HG02798 (cell line): Measurements from ENCODE around the gene PGS1.

Experiments
- ATAC-seq: cut with Tn5 transposase; IDR thresholded peaks from one replicate; pipeline ENCODE4 v1.9.1; 2021; ENCODE audit warnings: mild to moderate bottlenecking; ENCODE audit not compliant: unreplicated experiment, poor library complexity

PGS1 gene

DNA sequence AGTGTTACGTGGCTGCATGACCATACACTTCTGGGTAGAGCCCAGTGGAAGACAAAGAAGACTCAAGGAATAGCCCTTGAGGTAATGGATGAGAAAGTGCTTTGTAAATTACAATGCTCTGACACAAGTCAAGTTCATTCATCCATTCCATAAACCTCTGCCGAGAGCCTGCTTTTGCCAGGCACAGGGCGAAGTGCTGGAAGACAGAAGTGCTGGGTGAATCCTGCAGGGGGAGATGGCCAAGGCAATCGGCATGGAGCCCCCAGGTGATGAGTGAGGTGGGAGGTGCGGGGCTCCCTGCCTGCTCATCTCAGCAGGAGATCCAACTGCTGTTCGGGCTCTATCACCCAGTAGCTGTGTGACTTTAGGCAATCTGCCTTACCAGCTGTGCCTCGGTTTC is 15.8 kb upstream of the PGS1 start:
- ATAC-seq = no peak

DNA sequence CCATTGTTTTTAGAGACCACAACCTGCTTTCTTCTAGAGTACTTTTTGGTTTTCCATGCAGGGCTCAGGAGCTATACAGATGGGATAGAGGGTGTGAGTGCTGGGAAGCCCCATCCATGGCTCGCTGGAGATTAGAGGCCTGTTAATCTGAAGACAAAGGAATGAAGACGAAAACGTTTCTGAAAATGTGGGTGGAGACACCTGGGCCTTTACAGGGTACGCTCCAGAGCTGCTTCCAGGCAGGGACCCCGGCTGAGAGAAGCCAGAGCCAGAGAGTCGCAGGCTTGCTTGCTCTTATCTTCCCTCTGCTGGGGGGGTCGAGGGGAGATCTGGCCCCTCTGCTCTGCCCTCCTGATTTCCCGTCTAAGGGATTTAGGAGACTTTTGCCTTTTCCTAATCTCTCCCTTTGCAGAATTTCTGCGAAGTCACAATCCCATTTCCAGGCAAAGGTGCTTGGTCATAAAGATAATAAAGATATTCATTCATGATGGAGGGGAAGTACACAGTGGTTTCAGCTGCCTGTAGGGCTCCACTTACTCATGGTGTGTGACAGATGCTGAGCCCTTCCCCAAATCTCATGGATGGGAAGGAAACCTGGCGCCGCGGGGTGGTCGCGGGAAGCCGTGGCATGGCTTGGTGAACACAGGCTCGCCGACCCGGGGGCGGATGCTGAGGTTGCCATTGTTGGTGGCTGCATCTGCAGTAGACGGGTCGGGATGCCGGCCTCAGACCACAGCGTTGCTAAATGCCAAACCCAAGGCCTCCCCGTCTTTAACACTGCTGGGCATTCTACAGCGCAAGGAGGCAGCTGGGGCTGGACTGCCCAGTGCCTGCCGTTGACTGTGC is 13.8 kb upstream of the PGS1 start:
- ATAC-seq = no peak

DNA sequence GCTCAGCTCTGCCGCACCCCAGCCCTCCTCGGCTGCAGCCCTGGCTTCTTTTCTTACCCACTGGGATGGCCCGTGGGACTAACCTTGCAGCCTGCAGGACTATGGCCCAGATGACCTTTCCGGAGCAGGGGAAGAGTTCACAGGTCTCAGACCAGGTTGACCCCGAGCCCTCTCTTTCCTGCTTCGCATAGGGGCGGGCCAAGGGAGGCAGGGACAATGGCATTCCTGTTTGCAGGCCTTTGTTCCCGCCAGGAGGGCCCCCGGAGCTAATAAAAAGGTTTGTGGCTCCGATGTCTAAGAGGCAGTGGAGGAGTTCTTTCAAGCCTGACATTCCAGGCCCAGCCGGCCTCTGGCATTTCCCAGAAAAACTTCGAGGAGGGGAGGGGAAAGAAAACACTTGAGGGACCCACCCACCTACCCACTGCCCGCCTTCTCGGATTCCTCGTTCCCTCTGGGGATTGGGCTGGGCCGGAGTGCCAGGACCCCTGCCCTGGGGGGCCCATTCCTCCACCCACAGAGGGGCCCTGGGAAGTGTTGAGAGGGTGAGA is 12.8 kb upstream of the PGS1 start:
- no peak for ATAC-seq

DNA sequence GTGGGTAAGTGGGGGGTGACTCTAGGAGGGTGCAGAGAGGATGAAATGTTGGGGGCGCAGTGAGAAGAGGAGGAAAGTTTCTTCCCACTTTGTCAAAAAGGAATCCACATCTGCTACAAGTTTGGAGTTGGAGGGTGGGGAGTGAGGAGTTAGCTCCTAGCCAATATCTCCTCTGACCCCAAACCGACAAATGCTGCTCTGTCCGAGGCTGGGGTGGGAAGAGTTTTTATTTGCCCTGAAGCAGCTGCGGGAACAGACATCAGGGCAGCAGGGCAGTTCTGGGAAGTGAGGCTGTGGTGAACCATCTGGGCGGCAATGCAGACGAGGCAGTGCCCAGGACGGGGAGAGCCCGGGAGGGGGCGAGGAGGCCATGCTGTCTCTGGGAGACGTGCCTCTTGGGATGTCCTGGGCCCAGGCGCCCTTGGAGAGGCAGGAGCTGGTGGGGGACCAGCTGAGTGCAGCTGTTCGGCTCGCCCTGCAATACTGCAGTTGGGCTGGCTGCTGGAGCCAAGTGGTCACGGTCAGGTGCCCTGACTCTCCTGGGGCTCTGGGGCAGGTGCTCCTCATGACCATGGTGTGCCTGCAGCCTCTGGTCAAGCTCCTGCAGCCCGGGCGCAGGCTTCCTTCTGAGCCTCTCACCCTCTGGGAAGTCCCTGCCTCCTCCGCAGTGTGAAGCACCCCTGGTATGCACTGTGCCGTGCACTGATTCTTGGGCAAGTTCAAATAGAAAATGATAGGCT is 12.2 kb upstream of the PGS1 start:
- ATAC-seq = peak; percentile 51

DNA sequence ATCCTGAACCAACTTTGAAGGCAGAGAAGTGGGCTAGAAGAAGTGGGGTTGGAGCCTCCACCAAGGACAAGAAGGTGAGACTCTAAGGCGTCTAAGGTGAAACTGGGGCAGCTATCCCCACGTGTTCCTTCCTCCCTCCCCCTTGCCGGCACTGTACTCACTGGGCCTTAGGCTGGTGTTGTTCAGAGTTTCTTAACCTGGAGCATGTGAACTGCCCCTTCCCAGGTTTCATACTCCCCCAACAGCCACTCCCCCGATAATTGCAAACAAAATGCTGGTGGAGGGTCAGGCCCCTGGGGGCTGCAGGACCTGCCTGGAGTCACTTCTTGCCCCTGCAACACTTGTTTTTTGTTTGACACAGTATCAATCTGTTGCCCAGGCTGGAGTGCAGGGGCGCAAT is 11.3 kb upstream of the PGS1 start:
- ATAC-seq = no peak

DNA sequence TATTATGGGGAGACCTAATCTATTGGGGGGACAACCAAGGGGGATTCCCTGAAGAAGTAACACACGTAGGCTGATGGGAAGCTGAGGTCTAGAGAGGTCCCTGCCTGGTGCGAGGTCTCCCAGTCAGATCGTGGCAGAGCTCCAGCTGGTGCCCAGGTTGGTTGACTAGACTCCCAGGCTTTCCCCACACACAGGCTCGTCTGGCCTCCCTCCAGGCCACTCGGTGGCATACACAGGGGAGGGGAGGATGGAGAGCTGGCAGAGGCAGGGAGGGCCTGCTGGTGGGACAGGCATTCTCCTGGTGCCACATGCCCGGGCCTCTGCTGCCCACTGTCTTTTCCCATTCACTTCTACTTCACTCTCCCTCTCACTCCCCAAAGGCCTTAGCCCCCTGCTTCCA is 10.1 kb upstream of the PGS1 start:
- ATAC-seq = no peak

DNA sequence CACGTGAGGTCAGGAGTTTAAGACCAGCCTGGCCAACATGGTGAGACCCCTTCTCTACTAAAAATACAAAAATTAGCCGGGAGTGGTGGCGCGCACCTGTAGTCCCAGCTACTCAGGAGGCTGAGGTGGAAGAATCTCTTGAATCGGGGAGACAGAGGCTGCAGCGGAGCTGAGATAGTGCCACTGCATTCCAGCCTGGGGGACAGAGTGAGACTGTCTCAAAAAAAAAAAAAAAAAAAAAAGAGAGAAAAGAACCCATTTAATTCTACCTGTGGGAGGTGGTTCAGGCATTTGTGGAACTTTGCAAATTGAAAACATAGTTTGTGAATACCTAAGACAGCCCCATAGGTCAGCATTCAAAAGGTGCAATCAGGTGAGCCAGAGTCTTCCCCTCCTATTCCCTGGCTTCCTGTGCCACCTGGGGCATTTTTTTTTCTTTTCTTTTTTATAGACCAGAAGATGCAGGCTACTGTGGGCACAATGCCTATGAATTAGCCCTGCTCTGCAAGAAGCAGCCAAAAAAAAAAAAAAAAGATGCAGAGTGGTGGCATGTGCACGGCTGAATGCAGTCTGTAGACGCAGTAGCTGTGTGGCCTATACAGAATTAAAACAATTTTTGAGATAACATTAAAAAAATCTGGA is 9.5 kb upstream of the PGS1 start:
- no peak for ATAC-seq

DNA sequence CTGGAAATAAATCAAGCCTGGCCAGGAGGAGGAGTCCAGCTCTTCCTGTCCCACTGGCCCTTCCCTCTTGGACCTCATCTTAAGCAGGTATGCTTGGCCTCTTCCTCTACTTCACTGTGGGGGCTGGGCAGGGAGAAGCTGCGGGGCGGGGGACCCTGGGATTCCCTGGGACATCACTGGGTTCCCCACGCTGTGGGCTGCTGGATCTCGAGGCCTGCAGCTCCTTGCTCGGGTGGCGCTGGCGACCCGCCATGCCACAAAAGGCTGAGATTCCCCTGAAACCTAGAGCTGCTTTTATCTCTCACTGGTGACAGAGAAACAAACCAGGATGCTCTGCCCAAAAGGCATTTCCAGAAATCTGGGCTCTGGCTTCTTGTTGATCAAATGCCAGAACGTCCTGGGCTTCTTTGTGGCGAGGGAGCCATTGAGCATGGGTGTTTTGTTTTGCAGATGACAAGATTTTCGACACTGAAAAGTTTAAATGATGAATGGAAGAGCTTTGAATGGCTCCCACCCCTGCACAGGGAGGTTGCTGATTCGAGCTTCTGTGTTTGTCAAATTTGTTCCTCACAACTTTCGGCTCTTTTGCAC is 8.6 kb upstream of the PGS1 start:
- no peak for ATAC-seq

DNA sequence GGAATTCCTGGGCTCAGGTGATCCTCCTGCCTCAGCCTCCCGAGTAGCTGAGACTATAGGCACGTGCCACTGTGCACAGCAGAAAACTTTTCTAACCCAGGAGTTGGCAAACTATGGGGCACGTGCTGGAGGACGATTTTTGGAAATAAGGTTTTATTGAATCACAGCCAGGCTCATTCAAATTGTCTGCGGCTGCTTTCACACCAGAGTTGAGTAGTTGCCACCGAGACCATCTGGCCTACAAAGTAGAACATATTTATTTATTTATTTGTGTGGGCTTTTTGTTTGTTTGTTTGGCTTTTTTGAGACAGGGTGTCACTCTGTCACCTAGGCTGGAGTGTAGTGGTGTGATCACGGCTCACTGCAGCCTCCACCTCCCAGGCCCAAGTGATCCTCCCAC is 7.4 kb upstream of the PGS1 start:
- no peak for ATAC-seq

DNA sequence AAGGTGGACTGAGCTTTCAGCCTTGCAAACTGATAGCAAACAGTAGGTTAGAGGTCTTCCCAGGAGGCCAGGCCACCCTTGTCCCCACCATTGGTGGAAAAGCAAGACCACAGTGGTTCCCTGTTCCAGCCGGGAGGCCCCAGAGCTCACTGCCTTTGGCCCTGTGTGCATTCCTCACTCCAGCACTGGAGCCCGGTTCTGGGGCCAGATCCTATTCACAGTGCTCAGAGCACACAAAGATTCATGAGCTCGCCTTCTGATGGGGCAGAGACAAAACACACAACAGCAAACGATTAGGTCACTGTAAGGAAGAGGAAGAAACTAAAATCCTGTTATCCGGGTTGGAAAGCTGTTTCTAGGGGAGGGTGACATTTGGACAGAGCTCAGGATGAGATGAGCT is 5.6 kb upstream of the PGS1 start:
- ATAC-seq = no peak

DNA sequence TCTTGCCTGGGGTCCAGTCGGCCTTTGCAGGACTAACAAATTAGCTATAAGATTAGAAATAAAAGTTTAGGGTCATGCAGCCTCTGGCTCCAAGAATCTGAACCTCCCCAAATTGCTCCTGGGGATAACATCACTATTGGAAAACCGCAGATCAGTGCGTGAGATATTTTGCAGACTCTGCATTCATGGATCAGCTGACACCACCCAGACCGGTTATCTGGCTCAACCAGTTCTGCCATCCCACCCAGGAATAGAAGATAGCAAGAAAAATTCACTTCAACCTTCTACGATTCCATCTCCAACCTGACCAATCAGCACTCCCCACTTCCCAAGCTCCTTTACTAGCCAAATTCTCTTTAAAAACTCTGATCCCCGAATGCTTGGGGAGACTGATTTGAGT is 4.3 kb upstream of the PGS1 start:
- ATAC-seq = no peak

DNA sequence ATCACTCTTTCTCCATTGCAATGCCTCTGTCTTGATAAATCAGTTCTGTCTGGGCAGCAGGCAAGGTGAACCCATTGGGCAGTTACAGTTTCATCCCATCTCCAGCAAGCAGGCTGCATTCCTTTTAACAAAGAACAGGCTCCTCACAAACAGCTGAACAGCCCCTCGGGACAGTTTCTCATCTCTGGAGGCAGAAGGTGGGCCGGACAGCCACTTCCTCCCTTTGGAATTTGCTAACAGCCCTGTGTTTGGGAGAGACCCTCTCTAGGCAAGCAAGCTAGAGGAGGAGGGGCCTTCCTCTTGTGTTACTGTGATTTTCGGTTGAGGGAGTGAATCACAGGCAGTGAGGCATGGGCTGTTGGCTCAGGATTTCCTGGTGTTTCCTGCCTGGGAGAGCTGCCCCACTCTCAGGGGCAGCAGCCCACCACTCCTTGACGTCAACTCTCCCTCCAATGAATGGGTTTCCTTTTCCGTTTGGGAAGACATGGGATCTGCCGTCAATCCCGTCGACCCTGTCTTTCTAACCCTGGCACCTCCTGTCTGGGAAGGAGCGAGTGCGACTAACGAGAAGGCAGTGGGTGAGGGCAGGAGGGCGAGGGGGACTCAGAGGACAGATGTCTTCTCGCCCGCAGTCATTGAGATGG is 3.7 kb upstream of the PGS1 start:
- no peak for ATAC-seq

DNA sequence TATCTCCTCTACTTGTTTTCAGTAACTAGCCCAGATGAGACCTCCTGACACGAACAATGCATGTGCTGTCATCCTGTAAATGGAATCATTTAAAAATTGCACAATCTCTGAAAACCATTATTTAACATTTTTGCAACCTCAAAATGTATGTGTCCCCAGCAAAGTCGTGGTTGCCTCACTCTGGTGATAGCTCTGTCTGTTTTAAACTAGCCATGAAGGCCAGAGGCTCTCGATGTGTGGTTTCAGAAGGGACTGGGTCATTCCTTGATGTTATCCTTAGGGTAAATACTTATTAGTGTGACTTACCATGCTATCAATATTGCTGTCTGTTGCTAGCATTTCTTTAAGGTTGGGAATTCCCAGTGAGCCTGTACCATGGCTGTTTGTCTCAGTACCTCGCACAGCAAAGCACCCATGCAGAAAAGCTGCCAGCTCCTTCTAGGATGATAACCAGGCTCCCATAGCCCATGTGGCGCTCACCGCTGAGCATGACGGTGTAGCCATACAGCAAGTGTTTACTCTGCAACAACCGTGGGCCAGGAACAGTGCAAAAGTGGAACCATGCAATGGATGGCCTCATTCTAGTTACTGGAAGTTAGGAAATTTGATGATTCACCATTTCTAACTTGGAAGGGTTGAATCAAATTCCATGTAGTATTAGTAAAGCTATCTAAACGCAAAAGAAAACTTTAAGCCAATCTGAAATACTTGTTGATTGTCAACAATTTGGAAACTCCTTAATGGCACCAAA is 2.9 kb upstream of the PGS1 start:
- no peak for ATAC-seq

DNA sequence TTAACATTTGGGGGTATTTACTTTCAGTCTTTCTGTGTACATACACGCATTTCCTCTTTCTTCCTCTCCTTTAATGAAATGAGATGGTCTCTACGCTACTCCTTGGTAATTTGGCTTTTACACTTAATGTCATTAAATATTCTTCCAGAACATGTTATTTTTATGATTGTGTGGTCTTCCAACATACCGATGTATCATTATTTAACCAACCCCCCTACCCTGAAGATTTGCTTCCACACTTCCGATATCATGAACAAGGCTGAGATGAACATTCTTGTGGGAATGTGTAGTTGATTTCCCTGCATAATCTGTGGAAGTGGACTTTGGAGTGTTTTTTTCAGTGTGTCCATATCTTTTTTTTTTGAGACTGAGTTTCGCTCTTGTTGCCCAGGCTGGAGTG is 2.3 kb upstream of the PGS1 start:
- ATAC-seq = no peak

DNA sequence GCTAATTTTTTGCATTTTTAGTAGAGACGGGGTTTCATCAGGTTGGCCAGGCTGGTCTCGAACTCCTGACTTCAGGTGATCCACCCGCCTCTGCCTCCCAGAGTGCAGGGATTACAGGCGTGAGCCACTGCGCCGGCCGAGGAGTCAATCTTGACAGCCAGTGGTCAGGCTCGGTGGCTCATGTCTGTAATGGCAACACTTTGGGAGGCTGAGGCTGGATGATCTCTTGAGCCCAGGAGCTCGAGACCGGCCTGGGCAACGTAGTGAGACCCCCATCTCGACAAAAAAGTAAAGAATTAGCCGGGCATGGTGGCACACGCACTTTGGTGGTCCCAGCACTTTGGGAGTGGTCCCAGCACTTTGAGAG is 608 bp upstream of the PGS1 start:
- no peak for ATAC-seq

DNA sequence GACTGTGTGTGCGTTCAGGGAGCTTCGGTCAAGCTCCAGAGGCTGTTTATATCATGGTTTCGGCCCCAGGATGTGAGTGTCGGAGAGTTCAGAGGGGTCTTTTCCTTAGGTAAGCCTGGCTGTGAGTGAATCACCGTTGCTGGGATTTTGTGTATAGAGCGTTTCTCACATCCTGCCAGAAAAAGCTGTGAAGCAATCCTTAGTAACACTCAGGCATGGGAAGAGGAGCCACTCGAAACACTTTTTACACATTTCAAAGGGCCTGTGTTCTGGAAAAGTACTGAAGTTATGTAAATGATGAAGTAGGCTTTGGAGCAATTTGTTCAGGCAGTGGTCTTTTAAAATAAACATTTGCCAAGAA is 662 bp downstream of the PGS1 start:
- ATAC-seq = no peak

DNA sequence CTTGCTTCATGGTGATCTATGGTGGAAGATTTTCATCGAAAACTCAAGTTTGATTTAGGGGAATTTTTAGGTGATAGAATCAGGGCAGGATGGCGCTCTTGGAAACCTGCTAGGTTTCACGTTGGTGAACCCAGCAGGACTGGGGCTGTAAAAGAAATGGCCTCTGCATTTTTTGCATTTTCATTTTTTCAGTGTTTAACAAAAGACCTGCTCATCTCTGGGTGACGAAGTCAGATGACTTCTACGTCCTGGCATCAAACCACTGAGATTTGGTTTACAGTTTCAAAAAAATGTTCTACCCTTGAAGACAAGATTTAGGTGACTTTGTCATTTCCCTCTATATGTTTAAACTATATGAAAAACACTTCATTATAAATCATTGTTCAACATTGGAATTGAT is 1.9 kb downstream of the PGS1 start:
- no peak for ATAC-seq

DNA sequence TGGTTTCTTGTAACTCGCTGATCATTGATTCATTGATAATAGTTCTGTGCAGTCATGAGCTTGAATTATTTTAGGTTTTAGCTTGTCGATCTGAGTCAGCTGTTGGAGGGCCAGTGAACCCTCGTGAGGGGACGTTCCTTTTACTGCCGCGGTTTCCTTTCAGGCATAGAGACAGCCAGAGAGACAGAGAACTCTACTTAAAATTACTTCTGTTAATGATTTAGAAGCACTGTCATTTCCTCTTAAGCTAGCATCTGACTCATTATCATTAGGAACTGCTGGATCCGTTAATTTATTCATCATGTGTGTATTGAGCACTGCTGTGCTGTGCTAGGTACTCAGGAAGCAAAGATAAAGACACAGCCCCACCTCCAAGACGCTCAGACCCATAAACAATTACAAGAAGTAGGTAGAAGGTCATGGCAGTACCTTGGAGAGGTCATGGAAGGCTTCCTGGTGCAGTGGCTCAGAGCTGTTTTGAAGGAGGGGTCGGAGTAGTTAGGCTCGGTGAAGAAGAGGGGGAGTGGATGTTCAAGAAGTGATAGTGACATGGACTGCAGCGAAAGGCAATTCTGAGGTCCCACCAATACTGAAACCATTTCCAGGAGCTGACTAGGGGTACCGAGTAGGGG is 3.3 kb downstream of the PGS1 start:
- ATAC-seq = no peak

DNA sequence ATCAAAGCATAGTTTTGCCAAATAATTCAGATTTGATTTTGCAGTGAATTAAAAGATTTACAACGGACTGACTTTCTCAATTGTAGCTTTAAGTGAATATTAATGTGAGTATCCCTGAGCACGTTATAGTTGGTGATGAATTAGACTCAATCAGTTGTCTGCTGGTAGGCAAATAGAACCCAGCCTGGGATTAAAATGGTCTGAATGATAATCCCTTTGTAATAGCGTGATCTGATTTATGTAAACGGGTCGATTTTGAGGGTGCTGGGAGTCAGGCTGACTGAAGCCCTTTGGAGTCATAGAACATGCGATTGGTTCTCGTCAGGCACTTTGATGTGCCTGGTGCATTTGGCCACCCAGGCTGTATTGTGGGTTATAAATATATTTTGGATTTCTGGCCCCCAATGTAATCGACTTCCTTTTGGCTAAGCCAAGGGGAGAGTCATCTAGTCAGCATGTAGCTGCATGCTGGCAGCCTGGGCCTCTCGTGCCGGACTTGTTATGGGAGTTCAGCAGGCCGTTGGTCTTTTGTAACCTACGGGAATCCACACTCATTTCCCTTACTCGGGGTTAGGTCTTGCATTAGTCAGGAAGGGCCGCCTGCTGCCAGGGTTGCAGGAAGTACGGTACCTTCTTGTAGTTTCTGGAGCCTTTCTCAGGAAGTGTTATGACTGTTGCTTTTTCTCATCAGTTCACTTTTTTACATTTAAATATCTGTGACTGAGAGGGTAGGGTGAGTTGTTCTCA is 5.4 kb downstream of the PGS1 start:
- ATAC-seq = peak; percentile 28
